Endothelial cell (in vitro differentiated cells): ENCODE measurements around the gene CHD6. TPM values are rescaled to one million over a fixed set of nuclear protein-coding genes. Genes with fewer than 3 reads are reported as not detected.

Source experiments
- DNase-seq: peaks from one replicate; pipeline ENCODE4 v3.0.0; 2021; ENCODE audit warnings: low spot score
- H3K27ac Mint-ChIP-seq: one replicate; pipeline ENCODE4 v1.8.0; 2021; ENCODE audit warnings: mixed read lengths, inconsistent platforms; ENCODE audit not compliant: unreplicated experiment
- H3K27me3 Mint-ChIP-seq: one replicate; pipeline ENCODE4 v1.8.0; 2021; ENCODE audit warnings: mild to moderate bottlenecking, moderate library complexity, mixed read lengths, inconsistent platforms; ENCODE audit not compliant: unreplicated experiment
- H3K36me3 Mint-ChIP-seq: one replicate; pipeline ENCODE4 v1.8.0; 2021; ENCODE audit warnings: mild to moderate bottlenecking, low read depth, mixed read lengths, inconsistent platforms; ENCODE audit not compliant: unreplicated experiment
- H3K4me1 Mint-ChIP-seq: one replicate; pipeline ENCODE4 v1.8.0; 2021; ENCODE audit warnings: mild to moderate bottlenecking, mixed read lengths, inconsistent platforms; ENCODE audit not compliant: unreplicated experiment
- H3K4me3 Mint-ChIP-seq: one replicate; pipeline ENCODE4 v1.8.0; 2021; ENCODE audit warnings: mild to moderate bottlenecking, mixed read lengths, inconsistent platforms; ENCODE audit not compliant: unreplicated experiment
- H3K9me3 Mint-ChIP-seq: one replicate; pipeline ENCODE4 v1.8.0; 2021; ENCODE audit warnings: mixed read lengths, inconsistent platforms; ENCODE audit not compliant: unreplicated experiment
- CTCF ChIP-seq: fragments of 200-600 bp; sonication (generic); IDR thresholded peaks from one replicate; pipeline ENCODE4 v1.5.0; 2021; ENCODE audit warnings: antibody characterized with exemption; ENCODE audit not compliant: unreplicated experiment
- total RNA-seq: library from RNA; stranded (reverse); fragmentation: NEBNext Ultra II Directional; extraction: Animal tissue kit (Norgen Biotek cat#: 25700); gene quantifications from one replicate; pipeline ENCODE4 v1.2.1, GENCODE V29; 2021; ENCODE audit not compliant: unreplicated experiment

CHD6 gene
- total RNA-seq, 1 donor from 2014 or later: 71.8 TPM

- H3K27ac Mint-ChIP-seq: no peak overlapping the region
- no peak for DNase-seq
- no peaks in the 10 kb centered on the region for H3K36me3 Mint-ChIP-seq
- H3K4me3 Mint-ChIP-seq: no peak overlapping the region
- no peak for TF ChIP-seq CTCF
- H3K9me3 Mint-ChIP-seq: no peaks in the 10 kb centered on the region
- H3K4me1 Mint-ChIP-seq: no peaks in the 10 kb centered on the region
- H3K27me3 Mint-ChIP-seq: no peaks in the 10 kb centered on the region
Measured at GRCh38 chr20:41632896-41633295, 14.7 kb upstream of the CHD6 start.

DNA sequence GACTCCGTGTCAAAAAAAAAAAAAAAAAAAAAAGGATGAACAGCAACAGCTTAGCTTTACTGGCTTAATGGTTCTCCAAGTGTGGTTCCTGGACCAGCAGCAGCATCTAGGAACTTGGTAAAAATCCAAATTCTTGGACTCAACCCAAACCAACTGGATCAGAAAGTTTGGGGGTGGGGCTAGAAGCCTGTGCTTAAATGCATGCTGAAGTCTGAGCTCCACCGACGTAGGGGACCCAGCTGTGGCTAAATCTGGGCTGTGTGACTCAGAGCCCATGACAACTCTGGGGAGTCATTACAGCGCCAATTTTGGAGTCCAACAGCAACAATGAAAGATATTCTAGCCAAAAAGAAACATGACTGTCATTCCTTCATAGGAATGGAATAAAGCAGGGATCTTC lies 13.6 kb upstream of the CHD6 start:
- no peaks in the 10 kb centered on the region for H3K9me3 Mint-ChIP-seq
- DNase-seq: no peak
- H3K4me1 Mint-ChIP-seq: no peaks in the 10 kb centered on the region
- no peaks in the 10 kb centered on the region for H3K27me3 Mint-ChIP-seq
- H3K36me3 Mint-ChIP-seq: no peaks in the 10 kb centered on the region
- H3K27ac Mint-ChIP-seq: no peak overlapping the region
- H3K4me3 Mint-ChIP-seq: no peak overlapping the region
- no peak for TF ChIP-seq CTCF

- no peaks in the 10 kb centered on the region for H3K4me1 Mint-ChIP-seq
- H3K27ac Mint-ChIP-seq: no peak overlapping the region
- H3K36me3 Mint-ChIP-seq: no peaks in the 10 kb centered on the region
- no peaks in the 10 kb centered on the region for H3K9me3 Mint-ChIP-seq
- no peak for DNase-seq
- H3K27me3 Mint-ChIP-seq: no peaks in the 10 kb centered on the region
- H3K4me3 Mint-ChIP-seq: no peak overlapping the region
- no peak for TF ChIP-seq CTCF
Measured at GRCh38 chr20:41630846-41631245, 12.7 kb upstream of the CHD6 start.

- Mint-ChIP-seq H3K27me3 (no peaks in the 10 kb centered on the region), H3K36me3 (no peaks in the 10 kb centered on the region), H3K27ac (no peak overlapping the region), H3K4me3 (no peak overlapping the region), H3K9me3 (no peaks in the 10 kb centered on the region), H3K4me1 (no peaks in the 10 kb centered on the region)
- no peak for DNase-seq
- no peak for TF ChIP-seq CTCF
Measured at GRCh38 chr20:41627611-41628244, 9.6 kb upstream of the CHD6 start.

- Mint-ChIP-seq H3K4me3 (no peak overlapping the region), H3K27me3 (no peaks in the 10 kb centered on the region), H3K9me3 (no peaks in the 10 kb centered on the region), H3K36me3 (no peaks in the 10 kb centered on the region), H3K4me1 (no peaks in the 10 kb centered on the region), H3K27ac (no peak overlapping the region)
- no peak for DNase-seq
- TF ChIP-seq CTCF: no peak
Measured at GRCh38 chr20:41627001-41627495, 8.9 kb upstream of the CHD6 start.
